LNCaP clone FGC (cell line): ENCODE measurements around the gene TEKT3.
A peak's percentile ranks its signal among the peaks of the same experiment; 100 is the strongest.

Experiments
- DNase-seq: peaks from one replicate; pipeline ENCODE4 v3.0.0-alpha.2; 2011; ENCODE audit warnings: low read depth
- H3K4me3 ChIP-seq: 2 replicates; pipeline ENCODE4 v1.5.1; 2011; ENCODE audit warnings: mild to moderate bottlenecking, low read depth, low read length, control low read depth
- CTCF ChIP-seq: IDR thresholded peaks from 2 replicates; pipeline ENCODE4 v1.5.1; 2012; ENCODE audit warnings: mild to moderate bottlenecking; ENCODE audit not compliant: control insufficient read depth, insufficient read depth; ENCODE audit errors: extremely low read depth

TEKT3 gene

GRCh38 chr17:15261258-15261801 is 80.1 kb downstream of the TEKT3 start:
- no peak for TF ChIP-seq CTCF
- H3K4me3 ChIP-seq: no peak overlapping the region
- DNase-seq: no peak

- peak overlapping the region; percentile 46 for H3K4me3 ChIP-seq
- peak; percentile 94 for TF ChIP-seq CTCF
- peak; percentile 61 for DNase-seq
Measured at GRCh38 chr17:15260376-15261257, 80.8 kb downstream of the TEKT3 start.

- no peak for DNase-seq
- H3K4me3 ChIP-seq: no peak overlapping the region
- TF ChIP-seq CTCF: no peak
Measured at GRCh38 chr17:15257796-15258512, 83.4 kb downstream of the TEKT3 start.

- H3K4me3 ChIP-seq: no peak overlapping the region
- peak; percentile 83 for TF ChIP-seq CTCF
- DNase-seq: no peak
Measured at GRCh38 chr17:15257258-15257788, 84.1 kb downstream of the TEKT3 start.

GRCh38 chr17:15256689-15257088 is 84.7 kb downstream of the TEKT3 start:
- no peak overlapping the region for H3K4me3 ChIP-seq
- TF ChIP-seq CTCF: no peak
- DNase-seq: no peak

- no peak for TF ChIP-seq CTCF
Measured at GRCh38 chr17:15255713-15256454, 85.5 kb downstream of the TEKT3 start.

More at GRCh38 chr17:15255713-15256454, 85.5 kb downstream of the TEKT3 start:
- no peak overlapping the region for H3K4me3 ChIP-seq
- DNase-seq: no peak
